Measurements from ENCODE around the gene TBC1D8B. TPM values are rescaled to one million over a fixed set of nuclear protein-coding genes. Genes with fewer than 3 reads are reported as not detected.

The TBC1D8B gene
- total and polyA plus RNA-seq, 2 experiments from 2014 or later: 6.4 to 14.6 TPM

DNA sequence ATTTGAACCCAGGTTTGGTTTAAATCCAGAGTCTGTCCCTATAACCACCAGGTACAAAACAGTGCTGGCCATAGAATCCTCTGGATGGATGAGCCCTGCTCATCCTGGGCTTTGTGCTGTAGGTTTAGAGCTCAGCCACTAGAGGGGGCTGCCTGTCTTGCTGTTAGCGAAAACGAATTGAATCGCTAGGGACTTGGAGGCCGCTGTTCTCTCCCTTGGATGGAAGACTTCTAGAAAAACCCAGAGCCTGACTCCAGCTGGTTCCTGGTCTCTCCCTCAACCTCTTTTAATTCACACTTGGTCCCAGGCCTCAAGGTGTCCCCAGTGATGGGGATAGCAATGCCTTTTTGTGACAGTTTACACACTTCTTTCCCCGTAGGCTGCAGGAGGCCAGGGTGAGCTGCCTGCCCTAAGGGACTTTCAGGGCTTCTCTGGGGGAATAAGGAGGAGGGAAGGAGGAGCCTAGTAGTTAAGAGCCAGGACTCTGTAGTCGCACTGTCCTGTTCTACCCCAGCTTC is 92.0 kb downstream of the TBC1D8B start:
- H3K27ac ChIP-seq: no peak overlapping the region
- TF ChIP-seq EZH2phosphoT487 (IDR thresholded peaks at IDR 0.05; ENCODE audit: low read depth, severe bottlenecking, unreplicated experiment): no peak
- no peak for TF ChIP-seq EZH2 (IDR thresholded peaks at IDR 0.05; ENCODE audit: borderline replicate concordance)
- TF ChIP-seq CTCF (IDR thresholded peaks at IDR 0.05; ENCODE audit: poor library complexity): peak; percentile 70
- H2AFZ ChIP-seq: no peak overlapping the region

DNA sequence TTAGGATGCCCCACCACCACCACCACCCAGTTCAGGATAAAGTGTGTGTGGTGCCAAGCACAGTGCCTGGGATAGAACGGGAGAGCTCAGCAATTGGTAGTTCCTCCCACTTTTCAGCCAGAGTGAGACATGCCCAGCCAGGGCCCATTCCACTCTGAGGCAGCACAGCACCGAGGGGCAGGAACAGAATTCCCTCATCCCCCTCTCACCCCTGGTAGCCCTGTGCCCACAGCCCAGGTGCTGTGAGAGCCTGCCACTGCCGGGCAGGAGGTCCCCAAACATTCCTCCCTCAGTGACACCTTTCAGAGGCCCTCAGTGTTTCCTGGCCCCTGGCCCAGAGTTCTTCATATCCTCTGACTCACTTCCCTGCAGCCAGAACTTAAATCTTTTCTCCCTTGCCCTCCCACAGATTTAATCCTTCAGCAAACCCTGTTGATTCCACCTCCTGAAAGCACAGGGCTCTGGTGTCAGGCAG is 92.5 kb downstream of the TBC1D8B start:
- WGBS (ENCODE audit: low lambda C conversion rate, missing lambda C conversion rate): 56% methylated on average over 3 of the region's 3 CpGs
- H2AFZ ChIP-seq: no peak overlapping the region
- H4K20me1 ChIP-seq (ENCODE audit: insufficient read depth, poor library complexity, severe bottlenecking): no peaks in the 10 kb centered on the region
- H3K9me2 ChIP-seq (replicated peaks; ENCODE audit: insufficient read depth): no peaks in the 10 kb centered on the region
- DNase-seq (ENCODE audit: low spot score): peak; percentile 47
- H3K27ac ChIP-seq: no peak overlapping the region
- H3K4me2 ChIP-seq: no peak overlapping the region
- no peak for TF ChIP-seq CTCF (IDR thresholded peaks at IDR 0.05; ENCODE audit: poor library complexity)
- no peak for TF ChIP-seq EZH2 (IDR thresholded peaks at IDR 0.05; ENCODE audit: borderline replicate concordance)
- TF ChIP-seq EZH2phosphoT487 (IDR thresholded peaks at IDR 0.05; ENCODE audit: low read depth, severe bottlenecking, unreplicated experiment): no peak
- no peaks in the 10 kb centered on the region for H3K4me1 ChIP-seq (ENCODE audit: insufficient read depth)
- H3K4me3 ChIP-seq: no peak overlapping the region
- H3K79me2 ChIP-seq: no peaks in the 10 kb centered on the region
- H3K9me3 ChIP-seq (ENCODE audit: low read depth): no peaks in the 10 kb centered on the region
- no peaks in the 10 kb centered on the region for H3K27me3 ChIP-seq
- no peaks in the 10 kb centered on the region for H3K36me3 ChIP-seq (replicated peaks; ENCODE audit: insufficient read depth, low read depth)

More for the DNA sequence above, 92.0 kb downstream of the TBC1D8B start:
- Histone ChIP-seq H3K4me3 (no peak overlapping the region), H4K20me1 (ENCODE audit: insufficient read depth, poor library complexity, severe bottlenecking) (no peaks in the 10 kb centered on the region), H3K36me3 (replicated peaks; ENCODE audit: insufficient read depth, low read depth) (no peaks in the 10 kb centered on the region), H3K9me2 (replicated peaks; ENCODE audit: insufficient read depth) (no peaks in the 10 kb centered on the region), H3K9me3 (ENCODE audit: low read depth) (no peaks in the 10 kb centered on the region), H3K4me1 (ENCODE audit: insufficient read depth) (no peaks in the 10 kb centered on the region), H3K27me3 (no peaks in the 10 kb centered on the region), H3K4me2 (no peak overlapping the region), H3K79me2 (no peaks in the 10 kb centered on the region)
- DNase-seq (ENCODE audit: low spot score): peak; percentile 79
- 24% methylated on average over 6 of the region's 6 CpGs for WGBS (ENCODE audit: low lambda C conversion rate, missing lambda C conversion rate)

DNA sequence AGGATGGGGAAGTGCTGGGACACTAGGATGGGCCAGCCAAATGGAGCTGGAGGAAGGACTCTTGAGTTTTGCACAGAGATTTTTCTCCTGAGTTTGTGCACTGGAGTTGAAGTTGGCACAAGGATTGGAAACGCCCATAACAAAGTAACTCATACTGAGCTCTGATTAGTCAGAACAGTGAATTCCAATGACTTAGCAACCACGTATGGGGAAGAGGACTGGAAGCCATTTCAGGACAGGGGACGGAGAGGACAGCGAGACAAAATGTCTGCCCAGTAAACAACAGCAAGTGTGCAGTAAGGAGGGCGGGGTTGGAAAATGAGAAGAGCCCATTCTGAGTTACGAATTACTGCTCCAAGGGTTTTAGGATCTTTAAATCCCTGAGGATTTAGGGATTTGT is 94.8 kb downstream of the TBC1D8B start:
- H3K79me2 ChIP-seq: no peaks in the 10 kb centered on the region
- H3K4me3 ChIP-seq: no peak overlapping the region
- WGBS (ENCODE audit: low lambda C conversion rate, missing lambda C conversion rate): 70% methylated on average over 6 of the region's 6 CpGs
- no peak overlapping the region for H3K4me2 ChIP-seq
- no peaks in the 10 kb centered on the region for H3K9me3 ChIP-seq (ENCODE audit: low read depth)
- H4K20me1 ChIP-seq (ENCODE audit: insufficient read depth, poor library complexity, severe bottlenecking): no peaks in the 10 kb centered on the region
- H3K36me3 ChIP-seq (replicated peaks; ENCODE audit: insufficient read depth, low read depth): no peaks in the 10 kb centered on the region
- TF ChIP-seq CTCF (IDR thresholded peaks at IDR 0.05; ENCODE audit: poor library complexity) (no peak), EZH2phosphoT487 (IDR thresholded peaks at IDR 0.05; ENCODE audit: low read depth, severe bottlenecking, unreplicated experiment) (no peak), EZH2 (IDR thresholded peaks at IDR 0.05; ENCODE audit: borderline replicate concordance) (no peak)
- H3K27ac ChIP-seq: no peak overlapping the region
- no peaks in the 10 kb centered on the region for H3K27me3 ChIP-seq
- H3K9me2 ChIP-seq (replicated peaks; ENCODE audit: insufficient read depth): no peaks in the 10 kb centered on the region
- no peaks in the 10 kb centered on the region for H3K4me1 ChIP-seq (ENCODE audit: insufficient read depth)
- DNase-seq (ENCODE audit: low spot score): no peak
- H2AFZ ChIP-seq: no peak overlapping the region
